HG02798 (cell line): Measurements from ENCODE around the gene STK38.

Source experiments
- ATAC-seq: cut with Tn5 transposase; IDR thresholded peaks from one replicate; pipeline ENCODE4 v1.9.1; 2021; ENCODE audit warnings: mild to moderate bottlenecking; ENCODE audit not compliant: unreplicated experiment, poor library complexity

The STK38 gene

GRCh38 chr6:36525346-36525745 lies 21.9 kb downstream of the STK38 start:
- ATAC-seq, result no peak

DNA sequence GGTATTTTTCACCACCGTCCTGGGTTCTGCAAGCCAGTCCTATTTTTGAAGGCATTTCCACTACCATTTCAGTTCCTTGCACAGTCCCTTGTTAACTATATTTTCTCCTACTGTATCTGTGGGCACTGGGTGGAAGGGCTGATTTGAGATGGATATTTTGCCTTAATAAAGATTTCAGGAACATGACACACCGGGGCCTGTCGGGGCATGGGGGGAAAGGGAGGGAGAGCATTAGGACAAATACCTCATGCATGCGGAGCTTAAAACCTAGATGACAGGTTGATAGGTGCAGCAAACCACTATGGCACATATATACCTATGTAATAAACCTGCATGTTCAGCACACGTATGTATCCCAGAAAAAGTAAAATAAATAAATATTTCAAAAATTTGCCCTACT lies 22.4 kb downstream of the STK38 start:
- ATAC-seq, result no peak

- no peak for ATAC-seq
These were observed 23.3 kb downstream of the STK38 start for GRCh38 chr6:36523936-36524499.

- ATAC-seq, result no peak
These were observed 23.8 kb downstream of the STK38 start for GRCh38 chr6:36523451-36523850.

DNA sequence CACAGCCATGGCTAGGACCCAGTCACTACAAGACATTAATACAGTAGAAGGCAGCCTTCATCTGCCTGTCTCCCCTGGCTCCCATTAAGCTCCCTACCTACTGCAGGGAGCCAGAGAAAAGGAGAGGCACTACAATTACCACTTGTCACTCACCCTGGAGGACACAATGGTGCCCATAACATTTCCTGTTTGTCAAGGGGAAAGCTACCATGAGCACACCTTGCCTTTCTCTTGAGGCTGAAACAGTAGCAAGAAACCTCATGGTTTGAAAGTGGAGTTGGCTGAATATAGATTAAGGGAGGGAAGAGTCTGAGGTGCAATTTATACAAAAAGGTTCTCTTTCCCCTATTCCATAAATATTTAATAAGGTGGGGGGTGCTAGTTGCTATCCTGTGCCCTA lies 27.9 kb downstream of the STK38 start:
- ATAC-seq, result no peak

- no peak for ATAC-seq
These were observed 29.9 kb downstream of the STK38 start for GRCh38 chr6:36517408-36517807.

GRCh38 chr6:36516988-36517387 lies 30.3 kb downstream of the STK38 start:
- no peak for ATAC-seq

- no peak for ATAC-seq
These were observed 30.7 kb downstream of the STK38 start for GRCh38 chr6:36516559-36516958.

- no peak for ATAC-seq
These were observed 31.4 kb downstream of the STK38 start for GRCh38 chr6:36515844-36516243.

DNA sequence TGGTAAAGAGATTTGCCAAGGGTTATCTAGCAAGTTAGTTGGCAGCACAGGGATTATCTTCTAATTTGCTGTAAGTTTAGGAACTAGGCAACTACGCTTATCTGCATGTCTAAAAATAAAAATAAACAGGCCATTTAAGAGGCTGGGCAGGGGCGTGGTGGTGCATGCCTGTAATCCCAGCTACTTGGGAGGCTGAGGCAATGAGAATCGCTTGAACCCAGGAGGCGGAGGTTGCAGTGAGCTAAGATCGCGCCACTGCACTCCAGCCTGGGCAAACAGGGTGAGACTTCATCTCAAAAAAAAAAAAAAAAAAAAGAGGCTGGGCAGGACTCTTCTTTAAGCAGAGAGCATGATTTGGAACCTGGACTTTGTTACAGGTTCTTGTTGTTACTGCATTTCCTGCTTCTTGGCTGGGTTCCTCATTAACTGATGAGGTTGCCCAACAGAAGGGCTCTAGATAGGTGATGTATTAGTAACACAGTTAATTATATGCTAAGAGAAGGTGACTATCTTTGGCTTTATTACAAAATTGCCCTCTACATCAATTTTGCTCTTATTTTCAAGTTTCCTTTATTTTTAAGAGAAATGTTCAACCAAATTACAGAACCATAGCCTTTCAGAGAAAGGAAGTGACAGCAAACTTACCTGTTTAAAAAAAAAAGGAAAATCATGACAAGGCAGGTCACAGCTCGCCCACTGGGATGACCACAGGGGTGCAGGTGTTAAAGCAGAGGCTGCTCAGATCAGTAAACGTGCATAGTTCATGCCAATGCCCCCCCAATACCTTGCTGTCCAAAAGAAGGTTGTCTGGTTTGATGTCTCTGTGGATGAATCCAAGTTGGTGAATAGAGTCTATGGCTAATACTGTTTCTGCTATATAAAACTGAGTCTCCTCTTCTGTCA lies 32.5 kb downstream of the STK38 start:
- ATAC-seq, result no peak

DNA sequence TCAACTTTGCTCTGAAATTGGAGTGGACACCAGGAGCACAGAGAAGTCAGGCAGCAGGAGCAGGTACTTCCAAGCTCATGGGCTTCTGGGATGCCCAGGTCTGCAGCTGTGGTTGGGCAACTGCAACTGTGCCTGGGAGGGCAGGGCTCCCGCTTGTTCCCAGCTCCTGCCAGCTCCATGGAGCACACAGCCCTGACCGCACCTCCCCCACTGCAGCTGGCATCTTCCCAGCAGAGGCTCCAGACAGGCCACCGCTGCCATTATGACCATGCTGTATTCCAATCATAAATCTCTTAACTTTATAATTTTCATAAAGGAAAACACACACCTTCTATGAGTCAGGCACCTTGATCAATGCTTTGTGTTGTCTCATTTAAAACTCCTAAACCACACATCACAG lies 36.9 kb downstream of the STK38 start:
- no peak for ATAC-seq

GRCh38 chr6:36508532-36508931 lies 38.7 kb downstream of the STK38 start:
- no peak for ATAC-seq

- ATAC-seq, result no peak
These were observed 40.7 kb downstream of the STK38 start for GRCh38 chr6:36506611-36507010.

GRCh38 chr6:36505744-36506534 lies 41.3 kb downstream of the STK38 start:
- ATAC-seq, result no peak

DNA sequence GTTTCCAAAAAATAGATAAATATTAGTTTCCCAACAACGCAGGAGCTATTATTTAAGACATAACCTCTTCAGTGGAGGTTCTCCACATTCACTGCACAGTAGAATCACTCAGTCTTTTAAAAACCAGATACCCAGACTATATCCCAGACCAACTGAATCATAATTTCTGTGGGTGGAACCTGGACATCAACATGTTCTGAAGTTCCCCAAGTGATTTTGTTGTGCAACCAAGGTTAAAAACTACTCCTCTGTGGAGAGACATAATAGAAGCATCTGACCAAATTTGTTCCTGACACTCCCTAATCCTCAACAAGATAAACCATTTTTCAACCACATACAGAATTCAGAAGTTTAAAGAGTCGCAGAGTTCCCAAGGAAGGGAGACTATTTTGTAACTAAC lies 42.3 kb downstream of the STK38 start:
- ATAC-seq, result no peak

DNA sequence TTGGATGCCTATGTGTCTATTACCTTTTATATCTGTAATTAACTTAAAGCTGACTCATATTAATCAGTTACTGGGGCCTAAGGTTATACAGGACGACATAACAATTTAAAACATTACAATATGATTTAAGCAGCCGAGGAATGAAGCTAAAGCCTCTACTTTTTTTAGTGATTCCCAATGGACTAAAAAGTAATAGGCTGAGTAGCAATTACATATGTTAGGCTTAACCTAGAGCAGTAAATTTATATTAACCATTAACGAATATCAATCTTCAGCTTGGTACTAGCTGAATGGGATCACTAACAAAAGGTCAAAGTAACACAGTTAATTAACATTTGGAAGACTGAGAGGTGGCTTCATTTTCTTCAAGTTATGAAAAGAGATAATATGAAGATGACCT lies 43.1 kb downstream of the STK38 start:
- ATAC-seq, result no peak

DNA sequence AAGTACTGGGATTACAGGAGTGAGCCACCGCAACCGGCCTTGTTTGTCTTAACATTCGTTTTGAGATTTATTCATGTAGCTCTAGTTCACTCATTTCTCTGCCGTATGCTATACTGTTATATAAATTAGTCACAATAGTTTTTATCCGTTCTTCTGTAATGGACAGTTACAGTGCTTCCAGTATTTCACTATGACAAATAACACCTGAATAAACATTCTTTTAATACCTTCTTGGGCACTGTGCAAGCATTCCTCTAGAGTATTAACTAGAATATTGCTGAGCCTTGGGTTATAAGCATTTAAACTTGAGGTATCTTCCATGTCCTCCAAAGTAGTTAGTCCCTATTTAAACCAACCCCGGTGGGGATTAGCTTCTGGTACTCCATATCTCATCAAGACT lies 45.6 kb downstream of the STK38 start:
- no peak for ATAC-seq

DNA sequence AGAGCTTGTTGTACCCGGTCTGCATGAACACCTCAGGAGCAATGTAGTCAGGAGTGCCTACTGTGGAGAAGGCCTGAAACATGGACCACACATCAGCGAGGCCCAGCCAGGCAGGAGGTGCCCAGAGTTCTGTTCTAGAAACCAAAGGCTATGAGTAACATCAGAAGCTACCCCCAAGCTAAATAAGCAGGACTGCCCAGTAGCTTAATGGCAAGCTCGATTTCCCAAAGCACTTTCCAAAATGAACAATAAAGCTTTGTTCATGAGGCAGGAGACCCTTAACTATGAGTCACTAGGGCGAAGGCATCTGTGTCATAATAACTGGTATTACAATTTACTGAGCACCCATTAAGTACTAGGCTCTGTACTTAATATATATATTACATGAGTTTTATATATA lies 47.4 kb downstream of the STK38 start:
- no peak for ATAC-seq

- no peak for ATAC-seq
These were observed 52.2 kb downstream of the STK38 start for GRCh38 chr6:36495086-36495485.

DNA sequence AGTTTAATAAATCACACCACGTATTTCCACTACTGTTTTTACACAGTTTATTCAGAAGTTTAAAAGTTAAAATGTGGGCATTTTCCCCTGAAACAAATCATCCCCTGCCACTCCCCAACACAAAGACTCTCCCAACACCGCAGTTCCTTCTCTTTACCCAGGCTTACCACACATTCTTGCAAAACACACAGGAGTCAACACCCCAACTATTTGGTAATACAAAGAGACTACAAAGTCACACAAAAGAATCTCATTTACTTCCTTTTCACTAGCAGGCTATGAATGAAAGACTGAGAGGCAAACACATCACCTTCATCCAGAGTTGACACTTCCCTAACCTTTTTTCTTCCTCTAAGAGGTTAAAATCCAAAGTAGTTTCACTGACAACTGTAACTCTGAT lies 53.4 kb downstream of the STK38 start:
- no peak for ATAC-seq

DNA sequence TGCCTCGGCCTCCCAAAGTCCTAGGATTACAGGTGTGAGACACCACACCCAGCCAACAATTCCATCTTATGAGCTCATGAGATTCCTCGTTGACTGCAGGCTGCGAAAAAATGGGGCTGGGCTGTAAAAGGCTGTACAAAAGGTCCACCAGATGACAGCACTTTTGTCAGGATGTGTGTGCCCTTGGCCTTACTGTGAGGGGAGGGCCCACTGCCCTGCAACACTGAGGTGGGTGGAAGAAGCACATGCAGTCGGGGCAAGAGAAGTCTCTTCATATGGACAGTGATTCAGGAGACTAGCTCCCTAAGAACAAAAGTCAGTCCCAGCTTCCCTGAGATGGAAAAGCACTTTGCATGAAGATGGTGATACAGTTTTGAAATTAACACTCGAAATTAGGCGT lies 54.0 kb downstream of the STK38 start:
- ATAC-seq, result no peak
